Keratinocyte (primary cell): ENCODE measurements around the gene AKTIP.

ENCODE experiments used
- EZH2 ChIP-seq: IDR thresholded peaks from one replicate; pipeline ENCODE4 v1.6.1; 2012; ENCODE audit warnings: inconsistent platforms, mild to moderate bottlenecking, low read length, moderate library complexity
- TF ChIP-seq, protein P1 (sequence below), 3 experiments: IDR thresholded peaks in 1 of 3; conservative IDR thresholded peaks in 1 of 3; optimal IDR thresholded peaks in 1 of 3; 2 replicates in 2 of 3; 3 replicates in 1 of 3; pipeline versions ENCODE3 to v1.5.1; 2011; ENCODE audit warnings: low read length in 3 of 3, mild to moderate bottlenecking in 3 of 3, moderate library complexity in 2 of 3, control low read depth in 1 of 3, inconsistent platforms in 1 of 3; ENCODE audit not compliant: insufficient read depth in 2 of 3; ENCODE audit errors: extremely low read depth in 1 of 3

DNA sequence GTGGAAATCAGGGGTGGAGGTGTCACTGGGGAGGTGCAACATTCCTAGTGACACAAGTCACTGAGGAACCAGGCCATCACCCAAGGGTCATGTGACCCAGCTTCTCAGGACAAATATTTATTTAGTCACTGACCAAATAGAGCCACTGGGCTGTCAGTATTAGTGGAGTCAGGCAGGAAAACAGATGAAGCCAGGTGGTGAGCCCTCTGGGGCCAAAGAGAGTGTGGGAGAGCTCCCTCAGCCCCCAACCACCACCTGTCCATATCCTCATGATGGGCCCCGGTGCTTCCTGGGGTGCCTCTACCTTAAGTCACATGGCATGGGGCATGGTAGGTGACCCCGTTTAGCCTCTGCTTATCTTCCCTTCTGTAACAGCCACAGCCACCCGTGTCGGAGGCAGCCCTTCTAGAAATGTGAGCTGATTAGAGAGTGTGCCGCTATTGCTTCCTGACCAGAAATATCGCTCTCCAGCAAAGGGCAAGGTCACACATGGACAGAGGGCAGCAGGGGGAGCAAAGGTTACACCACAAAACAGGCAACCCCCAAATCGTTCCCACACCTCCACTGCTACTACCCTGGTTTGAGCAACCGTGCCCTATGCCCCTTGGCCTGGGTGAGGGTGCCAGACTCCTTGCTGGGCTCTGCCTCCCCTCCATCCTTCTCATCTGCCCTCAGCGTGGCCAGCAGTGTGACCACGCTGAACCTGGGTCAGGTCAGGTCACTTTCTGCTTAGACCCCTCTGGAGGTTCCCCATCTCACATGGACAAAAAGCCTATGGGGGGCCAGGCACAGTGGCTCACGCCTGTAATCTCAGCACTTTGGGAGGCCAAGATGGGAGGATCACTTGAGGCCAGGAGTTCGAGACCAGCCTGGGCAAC is 8.6 kb upstream of the AKTIP start:
- TF ChIP-seq, protein P1, sequence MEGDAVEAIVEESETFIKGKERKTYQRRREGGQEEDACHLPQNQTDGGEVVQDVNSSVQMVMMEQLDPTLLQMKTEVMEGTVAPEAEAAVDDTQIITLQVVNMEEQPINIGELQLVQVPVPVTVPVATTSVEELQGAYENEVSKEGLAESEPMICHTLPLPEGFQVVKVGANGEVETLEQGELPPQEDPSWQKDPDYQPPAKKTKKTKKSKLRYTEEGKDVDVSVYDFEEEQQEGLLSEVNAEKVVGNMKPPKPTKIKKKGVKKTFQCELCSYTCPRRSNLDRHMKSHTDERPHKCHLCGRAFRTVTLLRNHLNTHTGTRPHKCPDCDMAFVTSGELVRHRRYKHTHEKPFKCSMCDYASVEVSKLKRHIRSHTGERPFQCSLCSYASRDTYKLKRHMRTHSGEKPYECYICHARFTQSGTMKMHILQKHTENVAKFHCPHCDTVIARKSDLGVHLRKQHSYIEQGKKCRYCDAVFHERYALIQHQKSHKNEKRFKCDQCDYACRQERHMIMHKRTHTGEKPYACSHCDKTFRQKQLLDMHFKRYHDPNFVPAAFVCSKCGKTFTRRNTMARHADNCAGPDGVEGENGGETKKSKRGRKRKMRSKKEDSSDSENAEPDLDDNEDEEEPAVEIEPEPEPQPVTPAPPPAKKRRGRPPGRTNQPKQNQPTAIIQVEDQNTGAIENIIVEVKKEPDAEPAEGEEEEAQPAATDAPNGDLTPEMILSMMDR (optimal IDR thresholded peaks at IDR 0.05 in 1 of 3, IDR thresholded peaks at IDR 0.05 in 1 of 3, conservative IDR thresholded peaks at IDR 0.05 in 1 of 3; ENCODE audit: extremely low read depth in 1 of 3, insufficient read depth in 2 of 3, low read length in 3 of 3), result no peak
- TF ChIP-seq EZH2, result no peak
